Neural cell (in vitro differentiated cells): ENCODE measurements around the gene TMOD3. TPM values are rescaled to one million over a fixed set of nuclear protein-coding genes. Genes with fewer than 3 reads are reported as not detected.

Source experiments
- H2AFZ ChIP-seq: fragments of 200-600, 300-800 bp; sonication (generic), shearing (Covaris generic); 2 replicates; pipeline ENCODE4 v1.6.0; 2014; ENCODE audit warnings: low read depth, mild to moderate bottlenecking, antibody characterized with exemption, low read length, moderate library complexity
- H3F3A ChIP-seq: fragments of 200-600 bp; shearing (Covaris generic); 2 replicates; pipeline ENCODE4 v1.6.1; 2016; ENCODE audit warnings: mild to moderate bottlenecking, moderate library complexity, mixed read lengths, antibody characterized with exemption, low read length; ENCODE audit not compliant: insufficient read depth, poor library complexity, severe bottlenecking
- H3K27ac ChIP-seq: fragments of 200-600, 300-800 bp; sonication (generic), shearing (Covaris generic); 2 replicates; pipeline ENCODE4 v1.5.1; 2014; ENCODE audit warnings: mild to moderate bottlenecking, low read length, moderate library complexity
- H3K27me3 ChIP-seq: fragments of 300-800, 200-600 bp; sonication (generic), shearing (Covaris generic); 2 replicates; pipeline ENCODE4 v1.6.0; 2014; ENCODE audit warnings: mild to moderate bottlenecking, low read depth, low read length, moderate library complexity; ENCODE audit not compliant: insufficient read depth
- H3K36me3 ChIP-seq: fragments of 300-800, 200-600 bp; sonication (generic), shearing (Covaris generic); 2 replicates; pipeline ENCODE4 v1.5.1; 2014; ENCODE audit warnings: mild to moderate bottlenecking, antibody characterized with exemption, low read length, moderate library complexity; ENCODE audit not compliant: insufficient read depth
- H3K4me2 ChIP-seq: fragments of 300-800, 200-600 bp; sonication (generic), shearing (Covaris generic); 2 replicates; pipeline ENCODE4 v1.6.0; 2014; ENCODE audit warnings: mild to moderate bottlenecking, low read length
- H3K4me3 ChIP-seq: fragments of 300-800, 200-600 bp; sonication (generic), shearing (Covaris generic); 2 replicates; pipeline ENCODE4 v1.5.1; 2014; ENCODE audit warnings: mild to moderate bottlenecking, low read length, moderate library complexity
- H3K79me2 ChIP-seq: fragments of 200-600 bp; shearing (Covaris generic); replicated peaks from 2 replicates; pipeline ENCODE4 v1.6.0; 2014; ENCODE audit warnings: mild to moderate bottlenecking, low read length, moderate library complexity; ENCODE audit not compliant: insufficient read depth
- H3K9ac ChIP-seq: fragments of 300-800, 200-600 bp; sonication (generic), shearing (Covaris generic); 2 replicates; pipeline ENCODE4 v1.6.1; 2016; ENCODE audit warnings: mild to moderate bottlenecking, low read length, mixed read lengths
- H3K9me2 ChIP-seq: fragments of 200-600 bp; shearing (Covaris generic); 2 replicates; pipeline ENCODE4 v1.6.1; 2016; ENCODE audit warnings: mild to moderate bottlenecking, low read length, mixed read lengths; ENCODE audit not compliant: insufficient read depth
- H3K9me3 ChIP-seq: fragments of 200-600, 300-800 bp; sonication (generic), shearing (Covaris generic); 2 replicates; pipeline ENCODE4 v1.6.1; 2016; ENCODE audit warnings: mild to moderate bottlenecking, mixed run types, low read length, moderate library complexity, mixed read lengths
- H4K20me1 ChIP-seq: fragments of 200-600 bp; shearing (Covaris generic); 2 replicates; pipeline ENCODE4 v1.6.1; 2016; ENCODE audit warnings: mild to moderate bottlenecking, mixed run types; ENCODE audit not compliant: insufficient read depth
- EP300 ChIP-seq: fragments of 450-650 bp; conservative IDR thresholded peaks from 2 replicates; pipeline ENCODE4 v1.6.1; 2014; ENCODE audit warnings: antibody characterized with exemption, mild to moderate bottlenecking, moderate library complexity; ENCODE audit not compliant: poor library complexity, severe bottlenecking
- EZH2 ChIP-seq: fragments of 200-600, 300-800 bp; shearing (Covaris generic), sonication (generic); IDR thresholded peaks from 2 replicates; pipeline ENCODE4 v1.6.1; 2014; ENCODE audit warnings: antibody characterized with exemption, low read length, borderline replicate concordance, mild to moderate bottlenecking; ENCODE audit not compliant: insufficient read depth, poor library complexity, severe bottlenecking
- MXI1 ChIP-seq: fragments of 450-650 bp; conservative IDR thresholded peaks from 2 replicates; pipeline ENCODE4 v1.6.1; 2014; ENCODE audit warnings: antibody characterized with exemption, mild to moderate bottlenecking; ENCODE audit not compliant: poor library complexity, severe bottlenecking
- POLR2AphosphoS5 ChIP-seq: IDR thresholded peaks from 2 replicates; pipeline ENCODE4 v1.6.1; 2012
- RAD21 ChIP-seq: fragments of 450-650 bp; conservative IDR thresholded peaks from 2 replicates; pipeline ENCODE4 v1.6.1; 2014; ENCODE audit warnings: antibody characterized with exemption, mild to moderate bottlenecking, moderate library complexity
- REST ChIP-seq: IDR thresholded peaks from 2 replicates; pipeline ENCODE4 v1.6.1; 2012; ENCODE audit warnings: borderline replicate concordance
- SMC3 ChIP-seq: fragments of 450-650 bp; conservative IDR thresholded peaks from 2 replicates; pipeline ENCODE4 v1.6.1; 2014; ENCODE audit warnings: antibody characterized with exemption, mild to moderate bottlenecking, moderate library complexity; ENCODE audit not compliant: poor library complexity
- TAF1 ChIP-seq: IDR thresholded peaks from 2 replicates; pipeline ENCODE4 v1.6.1; 2012; ENCODE audit warnings: low read depth
- polyA plus RNA-seq: library from polyadenylated mRNA; depleted of rRNA; stranded (reverse); fragments of >200 nt; gene quantifications from 2 replicates; pipeline ENCODE4 v1.2.3, GENCODE V29; 2014
- small RNA-seq, 3 experiments: library from RNA; depleted of rRNA; stranded (forward); fragments of <200 nt; gene quantifications; one replicate each; pipeline ENCODE3, GENCODE V24; 2012
- TF ChIP-seq, protein P1 (sequence below): fragments of 450-650 bp; IDR thresholded peaks from 2 replicates; pipeline ENCODE4 v1.5.1; 2014; ENCODE audit warnings: antibody characterized with exemption, mild to moderate bottlenecking, moderate library complexity; ENCODE audit not compliant: poor library complexity, severe bottlenecking

TMOD3 gene
- polyA plus RNA-seq, 1 donor from 2014 or later = 12.6 TPM

GRCh38 chr15:51955504-51955903, 126.1 kb downstream of the TMOD3 start:
- Histone ChIP-seq H3K4me3 (no peak overlapping the region), H3K27ac (no peak overlapping the region), H2AFZ (no peak overlapping the region), H3K79me2 (no peaks in the 10 kb centered on the region), H3K9me2 (no peaks in the 10 kb centered on the region), H3K27me3 (no peaks in the 10 kb centered on the region), H3K9ac (no peak overlapping the region), H4K20me1 (no peaks in the 10 kb centered on the region), H3K4me2 (no peak overlapping the region), H3K36me3 (peaks cover 4% of the 10 kb centered on the region), H3F3A (no peaks in the 10 kb centered on the region), H3K9me3 (no peaks in the 10 kb centered on the region)
- TF ChIP-seq SMC3 (no peak), EZH2 (no peak), TAF1 (no peak), MXI1 (no peak), EP300 (no peak), REST (no peak), RAD21 (no peak), POLR2AphosphoS5 (no peak)
- TF ChIP-seq, protein P1, sequence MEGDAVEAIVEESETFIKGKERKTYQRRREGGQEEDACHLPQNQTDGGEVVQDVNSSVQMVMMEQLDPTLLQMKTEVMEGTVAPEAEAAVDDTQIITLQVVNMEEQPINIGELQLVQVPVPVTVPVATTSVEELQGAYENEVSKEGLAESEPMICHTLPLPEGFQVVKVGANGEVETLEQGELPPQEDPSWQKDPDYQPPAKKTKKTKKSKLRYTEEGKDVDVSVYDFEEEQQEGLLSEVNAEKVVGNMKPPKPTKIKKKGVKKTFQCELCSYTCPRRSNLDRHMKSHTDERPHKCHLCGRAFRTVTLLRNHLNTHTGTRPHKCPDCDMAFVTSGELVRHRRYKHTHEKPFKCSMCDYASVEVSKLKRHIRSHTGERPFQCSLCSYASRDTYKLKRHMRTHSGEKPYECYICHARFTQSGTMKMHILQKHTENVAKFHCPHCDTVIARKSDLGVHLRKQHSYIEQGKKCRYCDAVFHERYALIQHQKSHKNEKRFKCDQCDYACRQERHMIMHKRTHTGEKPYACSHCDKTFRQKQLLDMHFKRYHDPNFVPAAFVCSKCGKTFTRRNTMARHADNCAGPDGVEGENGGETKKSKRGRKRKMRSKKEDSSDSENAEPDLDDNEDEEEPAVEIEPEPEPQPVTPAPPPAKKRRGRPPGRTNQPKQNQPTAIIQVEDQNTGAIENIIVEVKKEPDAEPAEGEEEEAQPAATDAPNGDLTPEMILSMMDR = no peak

Small RNAs within 50 kb of the gene (small RNA-seq; reads per million reads assigned to genes)
- gene AC090971.5 (0 reads per million in 3 experiments), gene RF00017 (0 reads per million in 3 experiments), gene RF00019 (0 to 1.2 (median 0) reads per million in 3 experiments), gene RNU6-90P (0 reads per million in 3 experiments)

Other genes starting within 250 kb of the TMOD3 start
- gene DMXL2, start 206.9 kb upstream of the TMOD3 start, polyA plus RNA-seq = 147 and 176 TPM in 2 replicates
- 61.3 and 68.7 TPM in 2 replicates for gene SCG3, start 148.2 kb upstream of the TMOD3 start, polyA plus RNA-seq
- 6.1 and 8.3 TPM in 2 replicates for gene LYSMD2, start 92.0 kb upstream of the TMOD3 start, polyA plus RNA-seq
- gene TMOD2, start 78.1 kb upstream of the TMOD3 start, polyA plus RNA-seq = 79.9 and 80.3 TPM in 2 replicates
- gene LEO1, start 142.1 kb downstream of the TMOD3 start, polyA plus RNA-seq = 30.1 and 30.3 TPM in 2 replicates
- 127 and 140 TPM in 2 replicates for gene MAPK6, start 189.6 kb downstream of the TMOD3 start, polyA plus RNA-seq